Glutamatergic neuron (in vitro differentiated cells): Measurements from ENCODE around the gene MIS12. TPM values are rescaled to one million over a fixed set of nuclear protein-coding genes. Genes with fewer than 3 reads are reported as not detected.

Experiments
- DNase-seq: peaks from one replicate; pipeline ENCODE4 v3.0.0; 2022
- H3K27ac Mint-ChIP-seq: one replicate; pipeline ENCODE4 v1.8.0; 2020; ENCODE audit warnings: mild to moderate bottlenecking, mixed read lengths, inconsistent platforms; ENCODE audit not compliant: unreplicated experiment
- H3K27me3 Mint-ChIP-seq: one replicate; pipeline ENCODE4 v1.8.0; 2020; ENCODE audit warnings: mild to moderate bottlenecking, moderate library complexity, mixed read lengths, inconsistent platforms; ENCODE audit not compliant: unreplicated experiment
- H3K36me3 Mint-ChIP-seq: one replicate; pipeline ENCODE4 v1.8.0; 2020; ENCODE audit warnings: mild to moderate bottlenecking, mixed read lengths, inconsistent platforms; ENCODE audit not compliant: unreplicated experiment
- H3K4me1 Mint-ChIP-seq: one replicate; pipeline ENCODE4 v1.8.0; 2020; ENCODE audit warnings: mild to moderate bottlenecking, low read depth, mixed read lengths, inconsistent platforms; ENCODE audit not compliant: unreplicated experiment
- H3K4me3 Mint-ChIP-seq: one replicate; pipeline ENCODE4 v1.8.0; 2020; ENCODE audit warnings: mild to moderate bottlenecking, mixed read lengths, inconsistent platforms; ENCODE audit not compliant: unreplicated experiment
- H3K9me3 Mint-ChIP-seq: one replicate; pipeline ENCODE4 v1.8.0; 2020; ENCODE audit warnings: mild to moderate bottlenecking, moderate library complexity, mixed read lengths, inconsistent platforms; ENCODE audit not compliant: unreplicated experiment
- total RNA-seq: library from RNA; stranded (reverse); fragmentation: NEBNext Ultra II Directional; extraction: Animal tissue kit (Norgen Biotek cat#: 25700); gene quantifications from one replicate; pipeline ENCODE4 v1.2.1, GENCODE V29; 2021; ENCODE audit not compliant: unreplicated experiment
- TF ChIP-seq, protein P1 (sequence below): fragments of 200-600 bp; sonication (generic); IDR thresholded peaks from one replicate; pipeline ENCODE4 v1.5.0; 2021; ENCODE audit not compliant: partially characterized antibody, unreplicated experiment

The MIS12 gene
- total RNA-seq, 1 donor from 2014 or later, result 23.2 TPM

DNA sequence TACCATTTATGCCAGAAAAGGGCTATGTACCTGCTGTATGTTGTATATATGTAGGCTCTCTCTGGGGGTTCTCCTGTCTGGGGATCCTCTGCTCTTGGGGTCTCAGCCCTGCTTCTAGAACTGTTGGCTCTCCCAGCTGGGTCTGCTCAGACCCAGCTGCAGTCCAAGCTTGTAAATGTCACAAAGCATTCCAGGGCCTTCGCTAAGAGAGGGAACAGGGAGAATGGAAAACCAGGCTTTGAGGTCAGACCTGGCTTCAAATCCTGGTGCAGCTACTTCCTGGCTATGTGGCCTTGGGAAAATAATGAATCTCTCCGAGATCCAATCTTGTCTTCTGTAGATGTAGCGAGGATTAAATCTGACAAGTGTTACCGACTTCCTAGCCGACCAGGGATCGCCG is 54.0 kb downstream of the MIS12 start:
- no peak for DNase-seq
- TF ChIP-seq, protein P1, sequence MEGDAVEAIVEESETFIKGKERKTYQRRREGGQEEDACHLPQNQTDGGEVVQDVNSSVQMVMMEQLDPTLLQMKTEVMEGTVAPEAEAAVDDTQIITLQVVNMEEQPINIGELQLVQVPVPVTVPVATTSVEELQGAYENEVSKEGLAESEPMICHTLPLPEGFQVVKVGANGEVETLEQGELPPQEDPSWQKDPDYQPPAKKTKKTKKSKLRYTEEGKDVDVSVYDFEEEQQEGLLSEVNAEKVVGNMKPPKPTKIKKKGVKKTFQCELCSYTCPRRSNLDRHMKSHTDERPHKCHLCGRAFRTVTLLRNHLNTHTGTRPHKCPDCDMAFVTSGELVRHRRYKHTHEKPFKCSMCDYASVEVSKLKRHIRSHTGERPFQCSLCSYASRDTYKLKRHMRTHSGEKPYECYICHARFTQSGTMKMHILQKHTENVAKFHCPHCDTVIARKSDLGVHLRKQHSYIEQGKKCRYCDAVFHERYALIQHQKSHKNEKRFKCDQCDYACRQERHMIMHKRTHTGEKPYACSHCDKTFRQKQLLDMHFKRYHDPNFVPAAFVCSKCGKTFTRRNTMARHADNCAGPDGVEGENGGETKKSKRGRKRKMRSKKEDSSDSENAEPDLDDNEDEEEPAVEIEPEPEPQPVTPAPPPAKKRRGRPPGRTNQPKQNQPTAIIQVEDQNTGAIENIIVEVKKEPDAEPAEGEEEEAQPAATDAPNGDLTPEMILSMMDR, result no peak
- Mint-ChIP-seq H3K27me3 (peaks cover 9% of the 10 kb centered on the region), H3K4me1 (peaks cover 2% of the 10 kb centered on the region), H3K9me3 (peaks cover 3% of the 10 kb centered on the region), H3K27ac (no peak overlapping the region), H3K4me3 (no peak overlapping the region), H3K36me3 (peaks cover 6% of the 10 kb centered on the region)

Other genes starting within 250 kb of the MIS12 start
- 63.0 TPM for gene RABEP1, start 204.3 kb upstream of the MIS12 start, total RNA-seq
- gene NUP88, start 66.9 kb upstream of the MIS12 start, total RNA-seq, result 74.5 TPM
- gene RPAIN, start 66.4 kb upstream of the MIS12 start, total RNA-seq, result 168 TPM
- gene C1QBP, start 47.4 kb upstream of the MIS12 start, total RNA-seq, result 96.4 TPM
- gene DHX33, start 17.6 kb upstream of the MIS12 start, total RNA-seq, result 23.9 TPM
- gene DERL2, start 388 bp upstream of the MIS12 start, total RNA-seq, result 56.1 TPM
- gene NLRP1, start 97.9 kb downstream of the MIS12 start, total RNA-seq, result 69.5 TPM